Loucy (cell line): ENCODE results near the gene DROSHA.

Source experiments
- H2AFZ ChIP-seq: fragments of 200-600 bp; sonication (generic); 2 replicates; pipeline ENCODE4 v1.6.0; 2016; ENCODE audit warnings: antibody characterized with exemption, mild to moderate bottlenecking, low read length, moderate library complexity
- H3F3A ChIP-seq: fragments of 200-600 bp; 2 replicates; pipeline ENCODE4 v1.6.0; 2016; ENCODE audit warnings: antibody characterized with exemption, low read depth, mild to moderate bottlenecking
- H3K27me3 ChIP-seq: fragments of 200-600 bp; sonication (generic); 2 replicates; pipeline ENCODE4 v1.6.1; 2014; ENCODE audit warnings: low read length, mild to moderate bottlenecking; ENCODE audit not compliant: insufficient read depth, poor library complexity, severe bottlenecking
- H3K36me3 ChIP-seq: fragments of 200-600 bp; sonication (generic); 2 replicates; pipeline ENCODE4 v1.6.1; 2016; ENCODE audit warnings: low read length; ENCODE audit not compliant: insufficient read depth
- H3K4me1 ChIP-seq: fragments of 200-600 bp; sonication (generic); 2 replicates; pipeline ENCODE4 v1.5.1; 2014; ENCODE audit warnings: low read length, mild to moderate bottlenecking; ENCODE audit not compliant: insufficient read depth, poor library complexity, severe bottlenecking
- H3K4me2 ChIP-seq: fragments of 200-600 bp; sonication (generic); 2 replicates; pipeline ENCODE4 v1.6.0; 2014; ENCODE audit warnings: antibody characterized with exemption, low read length, low read depth, mild to moderate bottlenecking; ENCODE audit not compliant: poor library complexity, severe bottlenecking
- H3K4me3 ChIP-seq: fragments of 200-600 bp; sonication (generic); 2 replicates; pipeline ENCODE4 v1.5.1; 2014; ENCODE audit warnings: low read length, mild to moderate bottlenecking, mixed read lengths; ENCODE audit not compliant: poor library complexity, severe bottlenecking
- H3K79me2 ChIP-seq: fragments of 200-600 bp; sonication (generic); 2 replicates; pipeline ENCODE4 v1.6.1; 2014; ENCODE audit warnings: low read length; ENCODE audit not compliant: insufficient read depth
- H3K9ac ChIP-seq: fragments of 200-600 bp; sonication (generic); 2 replicates; pipeline ENCODE4 v1.6.0; 2014; ENCODE audit warnings: mild to moderate bottlenecking, low read depth, low read length, moderate library complexity; ENCODE audit not compliant: poor library complexity, severe bottlenecking
- H3K9me2 ChIP-seq: fragments of 200-600 bp; sonication (generic); replicated peaks from 2 replicates; pipeline ENCODE4 v1.6.1; 2016; ENCODE audit warnings: low read depth, low read length, mixed read lengths
- H3K9me3 ChIP-seq: fragments of 200-600 bp; sonication (generic); 2 replicates; pipeline ENCODE4 v1.6.1; 2014; ENCODE audit warnings: mild to moderate bottlenecking, antibody characterized with exemption, low read length, low read depth; ENCODE audit not compliant: insufficient read depth
- H4K20me1 ChIP-seq: fragments of 200-600 bp; sonication (generic); 2 replicates; pipeline ENCODE4 v1.6.0; 2014; ENCODE audit warnings: antibody characterized with exemption, low read length, mild to moderate bottlenecking; ENCODE audit not compliant: insufficient read depth, poor library complexity, severe bottlenecking
- CTCF ChIP-seq: fragments of 200-600 bp; sonication (generic); conservative IDR thresholded peaks from 2 replicates; pipeline ENCODE4 v1.5.1; 2014; ENCODE audit warnings: mild to moderate bottlenecking, antibody characterized with exemption, low read length
- EZH2phosphoT487 ChIP-seq: fragments of 200-600 bp; IDR thresholded peaks from 2 replicates; pipeline ENCODE4 v1.6.1; 2018; ENCODE audit warnings: antibody characterized with exemption, mild to moderate bottlenecking, moderate library complexity, borderline replicate concordance

The DROSHA gene

GRCh38 chr5:31416547-31416946 is 115.3 kb downstream of the DROSHA start:
- Histone ChIP-seq H3K9me2 (no peaks in the 10 kb centered on the region), H3K27me3 (no peaks in the 10 kb centered on the region), H3K4me1 (peaks cover 5% of the 10 kb centered on the region), H3K79me2 (no peaks in the 10 kb centered on the region), H3K4me2 (no peak overlapping the region), H3F3A (no peaks in the 10 kb centered on the region), H3K4me3 (no peak overlapping the region), H3K36me3 (peaks cover 91% of the 10 kb centered on the region), H3K9ac (no peak overlapping the region), H3K9me3 (no peaks in the 10 kb centered on the region), H2AFZ (no peak overlapping the region), H4K20me1 (no peaks in the 10 kb centered on the region)
- TF ChIP-seq CTCF: no peak
- TF ChIP-seq EZH2phosphoT487: no peak

DNA sequence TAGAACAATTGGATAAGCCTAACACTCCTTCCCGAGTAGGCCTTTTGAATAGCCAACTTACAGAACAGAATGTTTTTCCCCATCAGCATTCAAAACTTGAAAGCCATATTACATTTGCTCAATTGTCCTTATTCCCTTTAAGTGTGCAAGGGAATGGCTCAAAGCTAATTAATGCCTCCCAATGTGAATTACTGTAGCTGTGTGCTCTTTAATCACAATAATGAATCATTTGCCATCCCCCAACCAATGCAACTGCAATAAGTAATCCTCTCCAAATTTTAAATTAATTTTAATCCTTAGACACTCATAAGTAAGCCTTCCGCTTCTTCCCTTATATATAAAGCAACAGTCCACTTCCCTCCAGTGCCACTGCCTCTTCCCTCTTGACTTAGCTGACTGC is 115.9 kb downstream of the DROSHA start:
- no peak for TF ChIP-seq CTCF
- no peak for TF ChIP-seq EZH2phosphoT487
- Histone ChIP-seq H3K4me3 (no peak overlapping the region), H3K9me2 (no peaks in the 10 kb centered on the region), H3K9me3 (no peaks in the 10 kb centered on the region), H3F3A (no peaks in the 10 kb centered on the region), H2AFZ (no peak overlapping the region), H3K36me3 (peaks cover 88% of the 10 kb centered on the region), H3K27me3 (no peaks in the 10 kb centered on the region), H3K4me1 (peaks cover 5% of the 10 kb centered on the region), H3K79me2 (no peaks in the 10 kb centered on the region), H3K4me2 (no peak overlapping the region), H4K20me1 (no peaks in the 10 kb centered on the region), H3K9ac (no peak overlapping the region)

- no peak overlapping the region for H3K4me3 ChIP-seq
- no peaks in the 10 kb centered on the region for H3K9me2 ChIP-seq
- peaks cover 5% of the 10 kb centered on the region for H3K4me1 ChIP-seq
- no peak overlapping the region for H2AFZ ChIP-seq
- no peaks in the 10 kb centered on the region for H3F3A ChIP-seq
- TF ChIP-seq CTCF (no peak), EZH2phosphoT487 (no peak)
- no peaks in the 10 kb centered on the region for H3K79me2 ChIP-seq
- no peaks in the 10 kb centered on the region for H4K20me1 ChIP-seq
- H3K36me3 ChIP-seq: peaks cover 88% of the 10 kb centered on the region; the same call in 1 of the 2 replicates
- no peak overlapping the region for H3K9ac ChIP-seq
- H3K4me2 ChIP-seq: no peak overlapping the region
- H3K9me3 ChIP-seq: no peaks in the 10 kb centered on the region
- H3K27me3 ChIP-seq: no peaks in the 10 kb centered on the region
Observed at GRCh38 chr5:31415009-31415923, 116.6 kb downstream of the DROSHA start.
